Spleen (tissue), 11 donors: ENCODE data around the gene GNAI3. TPM values are rescaled to one million over a fixed set of nuclear protein-coding genes. Genes with fewer than 3 reads are reported as not detected.

Source experiments
- DNase-seq: peaks from one replicate; pipeline ENCODE4 v3.0.0-alpha.2; 2020
- H3K27ac ChIP-seq, 8 donors: fragments of 200-600 bp; sonication (generic) in 7 of 8; 1 replicate in 4 of 8; 2 replicates in 4 of 8; pipeline versions ENCODE4 v1.5.0 to v1.8.0; 2016 to 2021; ENCODE audit warnings: inconsistent platforms in 4 of 8, mild to moderate bottlenecking in 4 of 8, moderate library complexity in 1 of 8
- H3K27me3 ChIP-seq, 7 donors: fragments of 200-600 bp; sonication (generic) in 6 of 7; replicated peaks in 1 of 7; 1 replicate in 4 of 7; 2 replicates in 3 of 7; pipeline versions ENCODE4 v1.5.0 to v1.8.0; 2016 to 2021; ENCODE audit warnings: inconsistent platforms in 3 of 7, mild to moderate bottlenecking in 1 of 7
- H3K36me3 ChIP-seq, 6 donors: fragments of 200-600 bp; sonication (generic) in 5 of 6; 1 replicate in 4 of 6; 2 replicates in 2 of 6; pipeline versions ENCODE4 v1.5.0 to v1.8.0; 2016 to 2021; ENCODE audit warnings: inconsistent platforms in 2 of 6
- H3K4me1 ChIP-seq, 6 donors: fragments of 200-600 bp; sonication (generic) in 5 of 6; 1 replicate in 3 of 6; 2 replicates in 3 of 6; pipeline versions ENCODE4 v1.5.0 to v1.8.0; 2016 to 2021; ENCODE audit warnings: inconsistent platforms in 3 of 6
- H3K4me3 ChIP-seq, 8 donors: fragments of 200-600 bp; sonication (generic) in 7 of 8; 1 replicate in 4 of 8; 2 replicates in 4 of 8; pipeline versions ENCODE4 v1.5.0 to v1.8.0; 2016 to 2021; ENCODE audit warnings: inconsistent platforms in 4 of 8, mild to moderate bottlenecking in 4 of 8, moderate library complexity in 2 of 8
- H3K9me3 ChIP-seq, 8 donors: fragments of 200-600 bp; sonication (generic) in 7 of 8; 1 replicate in 4 of 8; 2 replicates in 4 of 8; pipeline versions ENCODE4 v1.5.0 to v1.8.0; 2016 to 2021; ENCODE audit warnings: inconsistent platforms in 4 of 8
- CTCF ChIP-seq, 11 experiments: fragments of 200-600 bp in 7 of 11; fragments of 450-650 bp in 4 of 11; sonication (generic) in 4 of 11; IDR thresholded peaks in 8 of 11; conservative IDR thresholded peaks in 3 of 11; 1 replicate in 7 of 11; 2 replicates in 4 of 11; pipeline versions ENCODE4 v1.4.0 to v1.8.0; 2016 to 2021; ENCODE audit warnings: antibody characterized with exemption in 11 of 11, inconsistent platforms in 4 of 11, mild to moderate bottlenecking in 1 of 11
- POLR2A ChIP-seq, 3 donors: fragments of 450-650 bp; IDR thresholded peaks; one replicate each; pipeline ENCODE4 v1.5.1; 2017; ENCODE audit warnings: antibody characterized with exemption in 3 of 3, mild to moderate bottlenecking in 1 of 3
- POLR2AphosphoS5 ChIP-seq, 3 donors: sonication (generic); formaldehyde crosslinking; IDR thresholded peaks; one replicate each; pipeline ENCODE4 v1.5.1; 2017; ENCODE audit warnings: antibody characterized with exemption in 3 of 3
- WGBS, 5 donors: extraction: QIAGEN DNeasy Blood & Tissue Kit in 3 of 5; methylation state at CpG; one replicate each; pipeline versions ENCODE4 v1.1.5 to v1.1.7; 2013 to 2018; 5-methylcytosine and 5-hydroxymethylcytosine counted together
- intact Hi-C: fragments of 100-400 bp; cut with DNase I; formaldehyde crosslinking; loops from one replicate; pipeline ENCODE4 v1.15.0; 2023; ENCODE audit warnings: low total_unique reads
- polyA plus RNA-seq, 3 donors: library from polyadenylated mRNA; stranded (reverse); fragments of 200-250 nt; gene quantifications; one replicate each; pipeline ENCODE4 v1.2.1, GENCODE V29; 2013
- total RNA-seq, 7 donors: library from RNA; depleted of rRNA in 3 of 7; stranded (reverse); fragments of >200 nt in 3 of 7; fragmentation: NEBNext Ultra II Directional in 4 of 7; extraction: Animal tissue kit (Norgen Biotek cat#: 25700) in 4 of 7; gene quantifications; one replicate each; pipeline versions ENCODE4 v1.1.0 to v1.2.1, GENCODE V29; 2016 to 2021
- donor health status: healthy with polysubstance abuse.
- donor health status: DM: no; HTN: no; CAD: no; lungs with moderate emphysema.
- donor health status: DM: no; HTN: no; CAD: no.
- donor health status: Bipolar disorder and iron deficiency.
- donor health status: healthy.
- donor health status: DM: no; HTN: no; CAD: no.
- donor health status: DM: yes; HTN: yes; CAD: no.

The GNAI3 gene
- total and polyA plus RNA-seq, 10 donors: 1.8 to 11.4 (median 9.2) TPM

- Histone ChIP-seq H3K27ac (peak overlapping the region in 3 of 8 donors; percentile 8 to 67 (median 28)), H3K36me3 (peaks cover 0 to 70% (median 57%) of the 10 kb centered on the region in 6 donors)
- intact Hi-C loops: no loop called here
Measured at GRCh38 chr1:109630898-109631512, 82.6 kb downstream of the GNAI3 start.

GRCh38 chr1:109631513-109632505 lies 83.4 kb downstream of the GNAI3 start:
- peak overlapping the region in 4 of 8 donors; percentile 49 to 67 (median 50) for H3K27ac ChIP-seq
- WGBS, 5 donors: 82 to 94% (median 91%) methylated on average over 9 to 16 of the region's 16 CpGs

More at GRCh38 chr1:109630898-109631512, 82.6 kb downstream of the GNAI3 start:
- WGBS, 5 donors: 94 to 98% (median 96%) methylated on average over 6 to 14 of the region's 14 CpGs
- Histone ChIP-seq H3K4me3 (no peak overlapping the region), H3K4me1 (peaks cover 0 to 37% (median 8%) of the 10 kb centered on the region in 6 donors), H3K9me3 (no peaks in the 10 kb centered on the region), H3K27me3 (no peaks in the 10 kb centered on the region)
- TF ChIP-seq POLR2AphosphoS5 (IDR thresholded peaks at IDR 0.05) (peak in 1 of 3 donors; percentile 31), POLR2A (IDR thresholded peaks at IDR 0.05) (no peak), CTCF (IDR thresholded peaks at IDR 0.05 in 8 of 11, conservative IDR thresholded peaks at IDR 0.05 in 3 of 11) (peak in 1 of 11 experiments; percentile 23)
- no peak for DNase-seq

GRCh38 chr1:109632671-109633346 lies 84.4 kb downstream of the GNAI3 start:
- TF ChIP-seq POLR2AphosphoS5 (IDR thresholded peaks at IDR 0.05) (peak; percentile 46 to 69 (median 67)), POLR2A (IDR thresholded peaks at IDR 0.05) (no peak)
- peak overlapping the region in 7 of 8 donors; percentile 11 to 67 (median 49) for H3K27ac ChIP-seq
- H3K4me3 ChIP-seq: no peak overlapping the region
- H3K4me1 ChIP-seq: peaks cover 0 to 39% (median 8%) of the 10 kb centered on the region in 6 donors
- intact Hi-C loops: no loop called here
- no peaks in the 10 kb centered on the region for H3K9me3 ChIP-seq
- peaks cover 0 to 52% (median 39%) of the 10 kb centered on the region in 6 donors for H3K36me3 ChIP-seq
- DNase-seq: no peak
- H3K27me3 ChIP-seq: no peaks in the 10 kb centered on the region
- 69 to 81% (median 74%) methylated on average over 3 to 5 of the region's 5 CpGs for WGBS, 5 donors

More at GRCh38 chr1:109631513-109632505, 83.4 kb downstream of the GNAI3 start:
- intact Hi-C loops: no loop called here
- Histone ChIP-seq H3K27me3 (no peaks in the 10 kb centered on the region), H3K36me3 (peaks cover 0 to 62% (median 49%) of the 10 kb centered on the region in 6 donors), H3K4me1 (peaks cover 0 to 39% (median 8%) of the 10 kb centered on the region in 6 donors), H3K9me3 (no peaks in the 10 kb centered on the region), H3K4me3 (no peak overlapping the region)
- DNase-seq: no peak
- TF ChIP-seq POLR2AphosphoS5 (IDR thresholded peaks at IDR 0.05): peak in 2 of 3 donors; percentile 21 to 42
- TF ChIP-seq CTCF (IDR thresholded peaks at IDR 0.05 in 8 of 11, conservative IDR thresholded peaks at IDR 0.05 in 3 of 11): no peak
- no peak for TF ChIP-seq POLR2A (IDR thresholded peaks at IDR 0.05)

- WGBS, 5 donors: 74 to 85% (median 78%) methylated on average over 6 of the region's 6 CpGs
- DNase-seq: no peak
- Histone ChIP-seq H3K27ac (no peak overlapping the region), H3K27me3 (no peaks in the 10 kb centered on the region), H3K4me1 (peaks cover 0 to 39% (median 8%) of the 10 kb centered on the region in 6 donors), H3K36me3 (peaks cover 0 to 37% (median 24%) of the 10 kb centered on the region in 6 donors), H3K9me3 (no peaks in the 10 kb centered on the region), H3K4me3 (no peak overlapping the region)
- TF ChIP-seq CTCF (IDR thresholded peaks at IDR 0.05 in 8 of 11, conservative IDR thresholded peaks at IDR 0.05 in 3 of 11): no peak
- TF ChIP-seq POLR2AphosphoS5 (IDR thresholded peaks at IDR 0.05): no peak
- no peak for TF ChIP-seq POLR2A (IDR thresholded peaks at IDR 0.05)
- intact Hi-C loops: no loop called here
Measured at GRCh38 chr1:109634292-109634691, 85.9 kb downstream of the GNAI3 start.
